HepG2 (cell line): Measurements from ENCODE around the gene POLE3. TPM values are rescaled to one million over a fixed set of nuclear protein-coding genes. Genes with fewer than 3 reads are reported as not detected.
"Not testable (repeated sequence)": the region's sequence is repeated elsewhere in the genome, so short reads cannot be mapped to it uniquely, and the experiment has no call there.

Experiments
- CREM ChIP-seq, 2 experiments: sonication (generic) in 1 of 2; formaldehyde crosslinking in 1 of 2; IDR thresholded peaks; 2 replicates each; pipeline versions ENCODE4 v1.4.0 to v1.6.1; 2016 to 2020; ENCODE audit warnings: antibody characterized with exemption in 1 of 2, mild to moderate bottlenecking in 1 of 2, missing genetic modification reagents in 1 of 2
- FOXP4 ChIP-seq: sonication (generic); formaldehyde crosslinking; IDR thresholded peaks from 2 replicates; pipeline ENCODE4 v1.4.0; 2020; ENCODE audit warnings: missing genetic modification reagents
- HDAC2 ChIP-seq: sonication (generic); formaldehyde crosslinking; IDR thresholded peaks from 2 replicates; pipeline ENCODE4 v1.4.0; 2020; ENCODE audit warnings: missing genetic modification reagents
- HNF1B ChIP-seq: sonication (generic); formaldehyde crosslinking; IDR thresholded peaks from 2 replicates; pipeline ENCODE4 v1.5.1; 2020; ENCODE audit warnings: mild to moderate bottlenecking, moderate library complexity, missing genetic modification reagents
- ONECUT2 ChIP-seq: sonication (generic); formaldehyde crosslinking; IDR thresholded peaks from 2 replicates; pipeline ENCODE4 v1.4.0; 2020; ENCODE audit warnings: missing genetic modification reagents
- RXRB ChIP-seq: IDR thresholded peaks from 2 replicates; pipeline ENCODE4 v1.6.1; 2016; ENCODE audit warnings: borderline replicate concordance, missing genetic modification reagents, missing compliant biosample characterization
- SAP130 ChIP-seq: IDR thresholded peaks from 2 replicates; pipeline ENCODE4 v1.6.1; 2016; ENCODE audit warnings: low read depth
- SOX5 ChIP-seq: IDR thresholded peaks from 2 replicates; pipeline ENCODE4 v1.6.1; 2016; ENCODE audit warnings: borderline replicate concordance
- SRY ChIP-seq: sonication (generic); formaldehyde crosslinking; IDR thresholded peaks from 2 replicates; pipeline ENCODE4 v1.8.0; 2022; ENCODE audit warnings: mild to moderate bottlenecking, missing genetic modification reagents
- YEATS4 ChIP-seq: sonication (generic); formaldehyde crosslinking; IDR thresholded peaks from 2 replicates; pipeline ENCODE4 v1.4.0; 2020; ENCODE audit warnings: missing genetic modification reagents, borderline replicate concordance
- ZNF230 ChIP-seq: sonication (generic); formaldehyde crosslinking; IDR thresholded peaks from 2 replicates; pipeline ENCODE4 v1.4.0; 2020; ENCODE audit warnings: mild to moderate bottlenecking, missing genetic modification reagents
- polyA plus RNA-seq, 8 experiments: library from polyadenylated mRNA; depleted of rRNA in 3 of 8; stranded (reverse) in 7 of 8; unstranded in 1 of 8; fragments of >200 nt; fragmentation: Illumina TruSeq in 4 of 8; extraction: Trizol in 4 of 8; gene quantifications; 2 replicates each; pipeline versions ENCODE4 v1.2.1 to v1.2.3, GENCODE V29; 2011 to 2016; ENCODE audit warnings: low read depth in 4 of 8, missing spikeins in 1 of 8, mixed read lengths in 1 of 8; ENCODE audit not compliant: insufficient read depth in 1 of 8
- total RNA-seq, 5 experiments: library from RNA; depleted of rRNA; stranded (reverse); fragments of >200 nt; fragmentation: Illumina TruSeq; extraction: Trizol; gene quantifications; 2 replicates each; pipeline ENCODE4 v1.2.3, GENCODE V29; 2016; ENCODE audit warnings: low read depth in 1 of 5

Gene POLE3
- total and polyA plus RNA-seq, 2 of the 13 experiments (the other 11 are each of a cell fraction or from before 2014, with no cell fraction given), result 36.0 to 77.2 TPM

- TF ChIP-seq HNF1B (CRISPR knock-in tag), result peak; percentile 69; the same call in 1 of the 2 replicates
- TF ChIP-seq RXRB (CRISPR knock-in tag), result peak; percentile 44; the same call in 1 of the 2 replicates
- peak; percentile 52; the same call in 1 of the 2 replicates for TF ChIP-seq YEATS4
- peak; percentile 34; the same call in 1 of the 2 replicates for TF ChIP-seq SAP130
- 0 out of 2 replicates have a peak, but pooled peaks have one; percentile 10 for TF ChIP-seq ZNF230 (CRISPR knock-in tag)
- TF ChIP-seq HDAC2 (CRISPR knock-in tag), result 0 out of 2 replicates have a peak, but pooled peaks have one; percentile 30
- 0 out of 2 replicates have a peak, but pooled peaks have one; percentile 7 for TF ChIP-seq SRY
- TF ChIP-seq CREM (IDR thresholded peaks at IDR 0.05), result peak; percentile 21; the same call in 1 of the 2 replicates
- not testable (repeated sequence) for TF ChIP-seq CREM (CRISPR knock-in tag; IDR thresholded peaks at IDR 0.05)
- 0 out of 2 replicates have a peak, but pooled peaks have one; percentile 47 for TF ChIP-seq SOX5
- TF ChIP-seq FOXP4 (CRISPR knock-in tag), result peak; percentile 60
- peak; percentile 62 for TF ChIP-seq ONECUT2
Observed at GRCh38 chr9:113379094-113379828, 31.2 kb downstream of the POLE3 start (continued).
